Stimulated activated CD8-positive, alpha-beta memory T cell treated with anti-CD3 and anti-CD28 coated beads, Interleukin-4, amount 100 ng/mL, for 4 hours (primary cell): ENCODE measurements around the gene KCTD19.

ENCODE experiments used
- DNase-seq, 2 donors: peaks; one replicate each; pipeline ENCODE4 v3.0.0-alpha.2; 2020; ENCODE audit warnings: low read depth in 2 of 2, low spot score in 1 of 2

Gene KCTD19

DNA sequence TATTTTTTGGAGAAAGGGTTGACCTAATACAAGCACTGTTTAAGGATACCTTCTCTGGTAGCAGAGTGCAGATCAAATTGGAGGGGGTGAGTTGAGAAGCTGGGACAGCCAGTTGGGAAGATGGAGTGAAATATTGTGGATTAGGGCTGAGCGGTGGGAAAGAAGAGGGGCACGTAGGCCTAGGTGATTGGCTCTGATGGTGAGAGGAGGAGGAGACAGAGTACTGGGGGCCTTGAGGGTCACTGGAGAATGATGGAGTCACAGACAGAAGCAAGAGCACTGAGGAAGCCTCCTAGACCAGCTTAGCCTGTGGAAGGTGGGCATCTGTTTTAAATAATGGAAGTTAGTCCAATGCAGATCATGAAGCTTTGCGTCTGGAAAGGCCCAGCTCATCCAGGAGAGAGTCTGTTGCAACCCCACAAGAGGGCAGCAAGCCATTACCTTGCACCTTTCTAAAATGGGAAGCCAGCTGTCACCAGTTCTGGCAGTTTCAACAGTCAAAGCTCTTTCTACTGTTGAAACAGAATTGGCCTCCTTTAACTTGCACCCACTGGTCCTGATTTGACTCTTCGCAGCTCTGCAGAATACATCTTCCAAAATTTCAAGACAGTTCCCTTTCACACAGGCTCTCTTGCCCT, 66.0 kb downstream of the KCTD19 start:
- DNase-seq: no peak

- DNase-seq: no peak
These were observed 66.8 kb downstream of the KCTD19 start for GRCh38 chr16:67259705-67260104.

DNA sequence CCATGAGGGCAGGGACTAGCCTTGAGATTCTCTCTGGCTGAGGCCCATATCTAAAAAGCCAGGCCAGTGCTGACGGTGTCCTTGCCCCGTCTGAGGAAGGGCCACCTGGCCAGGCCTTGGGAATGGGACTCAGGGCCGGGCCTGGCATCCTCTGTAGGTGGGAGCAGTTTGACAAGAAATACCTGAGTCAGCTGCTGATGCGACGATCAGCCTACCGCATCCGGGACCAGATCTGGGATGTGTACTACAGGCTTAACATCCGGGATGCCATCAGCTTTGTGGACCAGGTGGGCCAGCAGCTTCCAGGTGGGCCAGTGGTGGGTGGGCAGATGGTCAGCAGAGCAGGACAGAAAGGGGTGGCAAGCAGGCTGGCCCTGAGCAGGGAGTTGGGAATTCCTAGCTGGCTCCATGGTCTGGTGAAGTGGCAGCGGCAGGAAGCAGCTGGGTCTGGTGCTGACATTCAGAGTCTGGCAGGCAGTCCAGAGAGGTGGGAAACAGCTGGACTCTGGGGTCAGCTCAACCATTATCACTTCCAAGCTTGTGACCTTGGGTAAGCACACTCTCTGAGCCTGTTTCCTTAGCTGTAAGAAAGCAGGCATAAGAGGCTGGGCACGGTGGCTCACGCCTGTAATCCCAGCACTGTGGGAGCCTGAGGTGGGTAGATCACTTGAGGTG, 68.2 kb downstream of the KCTD19 start:
- no peak for DNase-seq

DNA sequence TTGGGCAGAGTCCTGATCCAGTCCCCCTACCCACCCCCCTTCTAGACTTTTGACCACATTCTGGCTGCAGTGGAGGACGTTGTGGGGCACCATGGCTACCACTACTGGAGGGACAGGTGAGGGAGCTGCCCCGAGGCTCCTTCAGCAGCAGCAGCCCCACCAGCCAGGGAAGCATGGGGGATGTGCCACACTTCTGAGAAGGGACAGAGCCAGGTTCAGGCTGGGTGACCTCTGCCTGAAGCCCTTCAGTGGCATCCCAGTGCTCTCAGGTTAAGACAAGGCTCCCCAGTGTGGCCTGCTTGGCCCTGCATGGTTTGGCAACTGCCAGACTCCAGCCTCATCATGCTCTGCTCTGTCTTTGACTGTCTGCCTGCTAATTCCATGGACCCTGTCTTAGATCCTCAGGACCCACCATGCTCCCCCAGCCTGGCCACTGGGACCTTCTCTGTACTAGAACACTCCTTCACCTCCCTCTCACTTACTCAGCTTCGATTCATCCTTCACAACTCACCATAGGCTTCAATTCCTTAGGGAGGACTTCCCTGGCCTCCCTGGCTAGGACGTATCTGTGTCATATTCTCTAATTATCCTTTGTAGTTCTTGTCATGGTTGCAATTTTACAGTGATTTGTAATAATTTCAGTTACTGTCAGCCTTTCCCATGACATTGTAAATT, 68.9 kb downstream of the KCTD19 start:
- no peak for DNase-seq

DNA sequence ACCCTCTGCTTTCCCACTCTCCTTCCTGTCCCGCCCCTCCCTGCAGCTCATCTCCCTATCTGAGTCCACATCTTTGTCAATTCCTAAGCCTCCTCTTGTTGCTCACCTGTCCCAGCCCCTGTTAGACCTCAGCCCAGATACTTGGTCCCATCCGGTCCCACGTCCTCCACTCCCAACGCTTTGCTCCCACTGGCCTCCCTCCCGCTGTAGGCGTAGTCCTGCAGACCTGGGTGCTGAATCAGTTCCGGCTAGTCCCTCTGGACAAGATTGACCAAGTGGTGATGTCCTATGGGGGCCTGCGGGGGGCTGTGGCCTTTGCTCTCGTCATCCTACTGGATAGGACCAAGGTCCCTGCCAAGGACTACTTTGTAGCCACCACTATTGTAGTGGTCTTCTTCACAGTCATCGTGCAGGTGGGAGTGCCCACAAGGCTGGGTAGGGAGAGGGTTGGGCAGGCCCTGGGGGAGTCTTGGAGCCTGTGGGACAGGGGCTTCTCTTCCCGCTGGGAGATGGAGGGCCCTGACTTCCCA, 69.8 kb downstream of the KCTD19 start:
- no peak for DNase-seq

GRCh38 chr16:67255553-67256221, 70.9 kb downstream of the KCTD19 start:
- DNase-seq: no peak

DNA sequence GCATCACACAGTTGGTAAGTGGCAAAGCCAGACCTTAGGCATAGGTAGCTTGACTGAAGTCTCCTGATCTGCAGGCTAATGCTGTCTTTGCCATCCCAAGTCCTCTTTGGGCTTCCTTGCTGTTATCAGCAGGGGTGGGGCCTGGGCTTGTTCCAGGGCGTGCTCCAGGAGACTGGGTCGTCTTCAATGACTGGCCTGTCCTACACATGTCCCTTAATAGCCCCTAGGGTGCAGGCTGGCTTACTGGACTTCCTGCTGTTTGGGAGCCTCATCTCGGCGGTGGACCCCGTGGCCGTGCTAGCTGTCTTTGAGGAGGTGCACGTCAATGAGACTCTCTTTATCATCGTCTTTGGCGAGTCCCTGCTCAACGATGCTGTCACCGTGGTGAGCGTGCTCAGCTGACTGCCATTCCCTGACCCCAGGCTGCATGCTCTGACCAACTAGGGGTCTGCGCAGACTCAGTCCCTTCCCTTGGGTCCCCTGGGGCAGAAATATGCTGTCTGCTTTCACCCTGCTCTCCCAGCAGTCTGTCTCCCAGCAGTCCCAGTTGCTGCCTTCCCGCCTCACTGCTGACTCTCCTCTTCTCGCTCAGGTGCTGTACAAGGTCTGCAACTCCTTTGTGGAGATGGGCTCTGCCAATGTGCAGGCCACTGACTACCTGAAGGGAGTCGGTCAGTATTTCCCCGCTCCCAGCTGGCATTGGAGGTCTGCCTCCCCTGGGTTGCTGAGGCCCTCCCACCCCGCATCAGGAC, 71.6 kb downstream of the KCTD19 start:
- DNase-seq: no peak

- no peak for DNase-seq
These were observed 73.7 kb downstream of the KCTD19 start for GRCh38 chr16:67252609-67253497.

- DNase-seq: no peak
These were observed 76.6 kb downstream of the KCTD19 start for GRCh38 chr16:67250045-67250327.

DNA sequence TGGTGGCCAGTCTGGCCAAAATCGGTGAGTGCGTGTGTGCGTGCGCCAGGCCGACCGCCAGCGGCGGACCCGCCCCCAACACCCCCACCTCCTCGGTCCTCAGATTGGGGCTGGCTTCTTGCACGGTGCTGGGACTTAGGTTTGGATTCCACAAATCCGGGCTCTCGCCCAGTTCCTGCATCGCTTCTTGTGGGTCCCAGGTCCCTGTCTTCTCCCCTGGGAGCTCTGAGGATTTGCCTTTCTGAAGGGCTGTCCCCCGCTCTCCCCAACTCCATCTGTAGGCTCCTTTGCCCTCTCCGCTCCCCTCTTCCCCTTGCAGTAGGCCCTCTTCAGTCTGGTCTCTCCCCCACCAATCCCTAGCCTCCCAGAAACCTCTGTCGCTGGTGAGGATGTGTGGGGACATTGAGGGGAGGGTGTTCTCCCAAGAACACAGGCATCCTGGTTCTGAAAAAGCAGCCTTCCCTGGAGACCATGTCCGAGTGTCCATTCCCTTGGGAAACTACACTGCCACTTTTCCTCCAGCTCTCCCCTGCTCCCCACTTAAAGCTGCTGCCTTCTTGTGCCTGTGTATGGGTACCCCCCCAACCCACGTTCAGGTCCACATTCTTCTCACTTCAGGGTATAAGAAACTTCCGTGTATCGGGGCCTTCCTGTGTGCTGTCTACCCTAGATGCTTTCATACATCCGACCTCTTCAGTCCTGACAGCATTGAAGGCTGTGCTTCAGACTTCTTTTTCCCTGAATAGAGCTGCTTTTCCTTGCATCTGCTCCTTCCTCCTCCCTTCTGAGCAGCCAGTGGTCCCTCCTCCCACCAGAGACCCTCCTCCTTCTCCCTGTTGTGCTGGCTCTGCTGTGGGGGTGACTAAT, 77.1 kb downstream of the KCTD19 start:
- no peak for DNase-seq

DNA sequence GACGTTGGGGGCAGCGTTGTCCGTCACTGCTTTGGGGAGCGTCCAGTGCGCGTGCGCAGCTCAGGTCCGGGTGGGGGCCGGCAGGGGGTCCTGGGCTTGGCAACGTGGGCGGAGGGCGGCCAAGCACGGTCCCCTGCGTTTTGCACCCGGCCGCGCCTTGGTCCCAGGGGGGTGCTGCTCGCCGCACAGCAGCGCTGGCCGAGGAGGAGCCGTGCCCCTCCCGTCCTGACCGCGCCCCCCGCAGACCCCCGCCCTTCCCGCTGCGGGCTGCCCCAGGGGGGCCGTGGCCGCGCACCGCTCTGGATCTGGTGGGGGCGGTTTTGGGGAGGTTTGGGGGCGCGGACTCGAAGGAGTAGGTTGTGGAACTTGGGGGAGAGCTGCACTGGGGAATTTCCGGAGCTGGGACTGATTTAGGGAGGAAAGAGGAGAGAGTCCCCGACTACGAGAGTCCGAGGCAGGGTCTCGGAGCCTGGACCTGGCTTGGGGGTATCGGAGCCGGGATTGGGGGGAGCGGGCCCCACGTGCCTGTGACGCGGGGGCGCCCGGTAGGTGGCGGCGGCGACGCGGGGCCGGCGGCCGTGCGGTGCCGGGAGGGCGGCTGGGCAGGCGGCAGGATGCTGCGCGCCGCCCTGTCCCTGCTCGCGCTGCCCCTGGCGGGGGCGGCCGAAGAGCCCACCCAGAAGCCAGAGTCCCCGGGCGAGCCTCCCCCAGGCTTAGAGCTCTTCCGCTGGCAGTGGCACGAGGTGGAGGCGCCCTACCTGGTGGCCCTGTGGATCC, 78.0 kb downstream of the KCTD19 start, which contains the start of gene SLC9A5:
TSS of gene SLC9A5 (plus strand) at position 579 of the 777 bp plus-strand sequence. CDS start at position 615, 36 bp downstream.
- no peak for DNase-seq

- DNase-seq: no peak
These were observed 78.5 kb downstream of the KCTD19 start for GRCh38 chr16:67248073-67248400.

DNA sequence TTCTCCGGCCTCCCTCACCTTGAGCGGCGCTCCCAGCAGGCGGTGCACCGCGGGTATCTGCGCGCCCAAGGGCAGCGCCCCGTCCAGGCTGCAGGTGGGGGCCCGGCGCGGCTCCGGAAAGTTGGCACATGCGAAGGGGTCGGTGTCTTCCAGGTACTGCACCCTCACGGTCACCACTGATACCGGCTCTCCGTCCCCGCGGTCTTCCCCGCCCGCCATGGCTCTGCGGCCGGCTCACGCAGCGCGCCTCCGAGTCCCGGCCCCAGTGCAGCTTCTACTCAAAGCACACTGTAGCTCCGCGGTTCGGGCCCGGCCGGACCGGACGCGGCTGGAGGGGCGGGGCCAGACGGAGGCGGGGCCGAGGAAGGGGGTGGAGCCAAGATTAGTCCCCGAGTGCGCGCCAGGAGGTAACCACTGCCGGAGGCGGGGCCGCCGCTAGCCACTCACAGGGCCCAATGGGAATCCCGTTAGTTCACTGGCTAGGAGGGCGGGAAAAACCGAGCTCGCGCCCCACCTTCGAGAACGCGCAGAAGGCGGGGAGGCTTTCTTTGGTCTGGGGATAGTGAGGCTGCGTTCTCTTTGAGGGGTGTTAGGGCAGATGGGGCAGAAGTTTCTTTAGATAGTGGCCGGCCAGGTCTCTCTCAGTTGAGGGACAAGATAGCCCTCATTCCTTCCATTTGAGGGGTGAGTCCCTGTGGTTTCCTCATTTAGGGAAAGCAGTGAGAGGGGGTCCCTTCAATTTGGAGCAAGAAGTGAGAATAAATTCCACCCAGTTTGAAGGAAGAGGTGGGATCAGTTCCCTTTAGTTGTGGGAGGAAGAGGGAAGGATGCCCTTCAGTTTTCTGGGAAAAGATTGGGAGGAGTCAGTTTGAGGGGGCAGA, 79.1 kb downstream of the KCTD19 start, which contains the start of gene FHOD1:
TSS of gene FHOD1 (minus strand) at position 290 of the 881 bp plus-strand sequence. CDS start at position 219, 71 bp downstream.
- peak; percentile 86 to 92 for DNase-seq

DNA sequence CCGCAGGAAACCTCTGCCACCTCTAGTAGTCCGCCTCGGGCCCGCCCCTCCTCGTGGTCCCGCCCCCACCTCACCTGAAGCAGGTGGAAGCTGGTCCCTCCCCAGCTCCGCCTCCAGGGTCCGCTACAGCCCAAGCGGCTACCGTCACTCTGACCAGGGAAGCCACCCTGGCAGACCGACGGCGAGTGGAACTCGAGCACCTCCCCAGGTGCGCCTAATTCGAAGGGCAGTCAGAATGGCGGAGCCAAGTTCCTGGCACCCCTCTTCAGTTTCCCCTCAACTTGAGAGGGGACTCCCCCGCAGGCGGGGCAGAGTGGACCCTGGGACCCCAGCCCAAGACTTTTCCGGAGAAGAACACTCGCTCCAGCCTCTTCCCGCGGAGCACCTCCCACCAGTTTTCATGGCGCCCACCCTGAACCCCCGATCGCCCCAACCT, 79.8 kb downstream of the KCTD19 start:
- DNase-seq: no peak

DNA sequence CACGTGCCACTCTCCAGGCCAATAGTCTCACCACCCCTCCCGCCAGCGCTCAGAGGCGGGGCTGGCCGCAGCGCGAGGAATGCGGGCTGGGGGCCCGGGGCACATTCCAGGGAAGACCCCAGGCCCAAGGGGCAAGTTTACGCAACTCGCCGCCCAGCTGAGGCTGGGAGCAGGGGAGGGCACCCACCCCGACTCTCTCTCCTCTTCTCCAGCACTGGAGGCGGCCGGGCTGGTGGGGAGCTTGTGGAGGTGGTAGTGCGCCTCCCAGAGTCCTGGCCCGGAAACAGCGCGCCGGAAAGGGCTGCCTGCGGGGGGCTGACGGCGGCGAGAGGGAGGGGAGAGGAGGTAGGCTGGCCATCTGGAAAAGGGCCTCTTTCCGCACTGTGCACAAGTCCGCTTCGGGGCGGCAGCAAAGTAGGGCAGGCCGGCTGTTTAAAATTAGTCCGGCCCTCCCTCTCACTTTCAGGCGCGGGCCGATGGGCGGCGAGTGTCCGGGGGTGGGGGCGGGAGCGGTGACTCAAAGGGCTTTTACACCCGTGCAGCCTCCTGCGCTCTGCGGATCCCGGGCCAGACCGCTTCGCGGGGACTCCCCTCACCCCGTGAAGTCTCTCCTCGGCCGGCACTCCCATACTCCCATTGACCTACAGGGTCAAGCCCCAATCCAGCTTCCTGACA, 80.3 kb downstream of the KCTD19 start:
- peak in 1 of 2 donors; percentile 36 for DNase-seq

DNA sequence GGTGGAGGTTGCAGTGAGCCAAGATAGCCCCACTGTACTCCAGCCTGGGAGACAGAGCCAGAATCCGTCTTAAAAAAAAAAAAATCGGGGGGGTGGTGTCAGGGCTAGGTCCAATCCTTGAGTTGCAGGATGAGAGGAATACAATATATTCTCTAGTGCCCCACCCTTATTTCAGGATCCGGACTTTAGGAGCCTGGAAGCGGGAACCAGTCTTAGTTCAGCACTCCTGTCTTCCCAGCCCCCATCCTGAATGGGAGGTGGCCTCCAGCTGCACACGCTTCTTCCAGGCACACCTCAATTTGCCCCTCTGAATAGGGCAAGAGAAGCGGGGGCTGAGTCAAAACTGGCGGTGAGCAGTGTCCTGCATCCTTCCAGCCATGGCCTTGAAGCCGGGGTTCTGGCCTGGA, 80.9 kb downstream of the KCTD19 start:
- DNase-seq: no peak

DNA sequence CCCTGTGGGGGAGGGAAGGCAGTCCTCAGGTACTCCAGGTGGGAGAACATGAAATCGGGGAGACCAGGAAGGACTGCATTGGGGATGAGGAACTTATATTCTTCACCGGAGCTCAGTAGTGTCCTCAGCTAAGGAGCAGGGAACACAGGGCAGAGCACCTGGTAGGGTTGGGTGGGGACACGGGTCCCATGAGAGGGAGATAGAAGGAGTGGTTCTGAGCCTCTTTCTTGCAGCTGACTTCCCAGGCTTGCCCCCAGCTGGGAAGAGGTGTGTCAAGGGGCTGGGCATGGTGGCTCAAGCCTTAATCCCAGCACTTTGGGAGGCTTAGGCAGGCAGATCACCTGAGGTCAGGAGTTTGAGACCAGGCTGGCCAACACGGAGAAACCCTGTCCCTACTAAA, 81.4 kb downstream of the KCTD19 start:
- DNase-seq: no peak
